Heart left ventricle (tissue), 16 donors: ENCODE data around the gene CTXN3. TPM values are rescaled to one million over a fixed set of nuclear protein-coding genes. Genes with fewer than 3 reads are reported as not detected.

Source experiments
- ATAC-seq, 4 donors: fragments of 200-7000 bp; cut with Tn5 transposase; one replicate each; pipeline ENCODE4 v1.9.1; 2020 to 2022; ENCODE audit warnings: moderate library complexity in 4 of 4, mild to moderate bottlenecking in 3 of 4, moderate number of reproducible peaks in 1 of 4
- DNase-seq, 5 donors: peaks; one replicate each; pipeline ENCODE4 v3.0.0-alpha.2; 2020
- H3K27ac ChIP-seq, 12 donors: fragments of 200-600 bp; sonication (generic) in 4 of 12; one replicate each; pipeline versions ENCODE4 v1.5.0 to v1.8.0; 2016 to 2022; ENCODE audit warnings: mild to moderate bottlenecking in 2 of 12
- H3K27me3 ChIP-seq, 9 donors: fragments of 200-600 bp; sonication (generic) in 2 of 9; one replicate each; pipeline versions ENCODE4 v1.5.1 to v1.8.0; 2016 to 2022; ENCODE audit warnings: mild to moderate bottlenecking in 3 of 9
- H3K36me3 ChIP-seq, 9 donors: fragments of 200-600 bp; sonication (generic) in 2 of 9; one replicate each; pipeline versions ENCODE4 v1.5.0 to v1.8.0; 2018 to 2022; ENCODE audit warnings: mild to moderate bottlenecking in 2 of 9
- H3K4me1 ChIP-seq, 12 donors: fragments of 200-600 bp; sonication (generic) in 4 of 12; one replicate each; pipeline versions ENCODE4 v1.5.0 to v1.8.0; 2016 to 2022; ENCODE audit warnings: mild to moderate bottlenecking in 3 of 12
- H3K4me3 ChIP-seq, 12 donors: fragments of 200-600 bp; sonication (generic) in 4 of 12; one replicate each; pipeline versions ENCODE4 v1.5.0 to v1.8.0; 2017 to 2022; ENCODE audit warnings: mild to moderate bottlenecking in 9 of 12, moderate library complexity in 4 of 12
- H3K9me3 ChIP-seq, 12 donors: fragments of 200-600 bp; sonication (generic) in 4 of 12; one replicate each; pipeline versions ENCODE4 v1.5.0 to v1.8.0; 2016 to 2022; ENCODE audit warnings: mild to moderate bottlenecking in 1 of 12
- POLR2A ChIP-seq, 2 donors: fragments of 450-650 bp; IDR thresholded peaks; one replicate each; pipeline ENCODE4 v1.6.1; 2017; ENCODE audit warnings: antibody characterized with exemption in 2 of 2, mild to moderate bottlenecking in 2 of 2, moderate library complexity in 2 of 2
- WGBS, 4 donors: extraction: QIAGEN DNeasy Blood & Tissue Kit in 2 of 4; methylation state at CpG; one replicate each; pipeline versions ENCODE4 v1.1.5 to v1.1.7; 2013 to 2018; 5-methylcytosine and 5-hydroxymethylcytosine counted together
- intact Hi-C, 10 donors: fragments of 100-400 bp; cut with DNase I; formaldehyde crosslinking; loops; one replicate each; pipeline versions ENCODE4 v1.11.1 to v1.14.2; 2022
- polyA plus RNA-seq, 2 donors: library from polyadenylated mRNA; stranded (reverse); fragments of 200-250 nt; gene quantifications; one replicate each; pipeline ENCODE4 v1.2.3, GENCODE V29; 2013
- total RNA-seq, 9 donors: library from RNA; depleted of rRNA in 2 of 9; stranded (reverse); fragments of >200 nt in 2 of 9; fragmentation: NEBNext Ultra II Directional in 3 of 9; extraction: Animal tissue kit (Norgen Biotek cat#: 25700) in 3 of 9; gene quantifications; one replicate each; pipeline versions ENCODE4 v1.1.0 to v1.2.4, GENCODE V29; 2016 to 2023
- TF ChIP-seq, protein P1 (sequence below), 12 donors: fragments of 200-600 bp; sonication (generic) in 4 of 12; IDR thresholded peaks; one replicate each; pipeline versions ENCODE4 v1.5.0 to v1.8.0; 2018 to 2022; ENCODE audit warnings: antibody characterized with exemption in 12 of 12, mild to moderate bottlenecking in 5 of 12
- donor health status: ischemic (EF 13 %, LVEDD 7.1; RV severe dilation, severe dysfunction).
- donor health status: healthy with polysubstance abuse.
- donor health status: DM: no; HTN: yes; CAD: no.
- donor health status: DM: no; HTN: no; CAD: no.
- donor health status: ischemic (EF 25% LVEDD 6.9; RV normal size, moderate dysfunction).
- donor health status: ischemic (EF 25% LVEDD 5.7; RV mildly dilated, moderate dysfunction).
- donor health status: healthy.
- donor health status: DM: yes; HTN: yes; CAD: no.
- donor health status: ischemic (EF 35%, LVEDD 5.7; RV mildly dilated, moderate dysfunction).
- donor health status: nonischemic (EF 11% LVEDD 7.7; RV severe dilation, severe dysfunction).
- donor health status: DM: yes; HTN: yes; CAD: no.
- donor health status: PGD.
- donor health status: ischemic (EF 29% LVEDD 5.4; RV normal size, mild dysfunction).
- donor health status: nonischemic (EF 23%, LVEDD 6.1; RV moderate dilation, normal function).

The CTXN3 gene
- total and polyA plus RNA-seq, 11 donors = not detected

DNA sequence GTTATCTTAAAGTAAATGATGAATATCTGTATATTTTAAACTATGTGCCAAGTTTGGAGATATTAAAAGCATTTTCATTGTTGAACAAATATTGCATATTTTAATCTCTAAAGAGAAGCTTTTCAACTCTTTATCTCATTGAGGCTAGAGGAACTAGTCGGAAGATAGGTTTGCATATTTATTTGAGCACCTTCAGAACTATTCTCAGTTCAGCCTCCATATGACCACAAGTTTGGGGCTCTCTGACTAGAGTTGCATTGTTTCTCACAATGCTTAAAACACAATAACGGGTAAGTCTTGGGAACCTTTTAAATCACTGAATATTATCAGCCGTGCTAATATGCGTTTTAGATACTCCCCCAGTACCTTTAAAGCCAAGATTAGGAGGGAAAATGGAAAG is 47.3 kb upstream of the CTXN3 start:
- no peaks in the 10 kb centered on the region for H3K27me3 ChIP-seq
- no peaks in the 10 kb centered on the region for H3K9me3 ChIP-seq
- no peak overlapping the region for H3K4me3 ChIP-seq
- no peaks in the 10 kb centered on the region for H3K36me3 ChIP-seq
- TF ChIP-seq POLR2A (IDR thresholded peaks at IDR 0.05) = no peak
- TF ChIP-seq, protein P1, sequence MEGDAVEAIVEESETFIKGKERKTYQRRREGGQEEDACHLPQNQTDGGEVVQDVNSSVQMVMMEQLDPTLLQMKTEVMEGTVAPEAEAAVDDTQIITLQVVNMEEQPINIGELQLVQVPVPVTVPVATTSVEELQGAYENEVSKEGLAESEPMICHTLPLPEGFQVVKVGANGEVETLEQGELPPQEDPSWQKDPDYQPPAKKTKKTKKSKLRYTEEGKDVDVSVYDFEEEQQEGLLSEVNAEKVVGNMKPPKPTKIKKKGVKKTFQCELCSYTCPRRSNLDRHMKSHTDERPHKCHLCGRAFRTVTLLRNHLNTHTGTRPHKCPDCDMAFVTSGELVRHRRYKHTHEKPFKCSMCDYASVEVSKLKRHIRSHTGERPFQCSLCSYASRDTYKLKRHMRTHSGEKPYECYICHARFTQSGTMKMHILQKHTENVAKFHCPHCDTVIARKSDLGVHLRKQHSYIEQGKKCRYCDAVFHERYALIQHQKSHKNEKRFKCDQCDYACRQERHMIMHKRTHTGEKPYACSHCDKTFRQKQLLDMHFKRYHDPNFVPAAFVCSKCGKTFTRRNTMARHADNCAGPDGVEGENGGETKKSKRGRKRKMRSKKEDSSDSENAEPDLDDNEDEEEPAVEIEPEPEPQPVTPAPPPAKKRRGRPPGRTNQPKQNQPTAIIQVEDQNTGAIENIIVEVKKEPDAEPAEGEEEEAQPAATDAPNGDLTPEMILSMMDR (IDR thresholded peaks at IDR 0.05) = no peak
- 83 to 91% (median 85%) methylated on average over 4 of the region's 4 CpGs for WGBS, 4 donors
- ATAC-seq (no peak), DNase-seq (no peak)
- no peak overlapping the region for H3K27ac ChIP-seq
- intact Hi-C loops = no loop called here
- H3K4me1 ChIP-seq = peaks cover 0 to 9% (median 0%) of the 10 kb centered on the region in 12 donors

DNA sequence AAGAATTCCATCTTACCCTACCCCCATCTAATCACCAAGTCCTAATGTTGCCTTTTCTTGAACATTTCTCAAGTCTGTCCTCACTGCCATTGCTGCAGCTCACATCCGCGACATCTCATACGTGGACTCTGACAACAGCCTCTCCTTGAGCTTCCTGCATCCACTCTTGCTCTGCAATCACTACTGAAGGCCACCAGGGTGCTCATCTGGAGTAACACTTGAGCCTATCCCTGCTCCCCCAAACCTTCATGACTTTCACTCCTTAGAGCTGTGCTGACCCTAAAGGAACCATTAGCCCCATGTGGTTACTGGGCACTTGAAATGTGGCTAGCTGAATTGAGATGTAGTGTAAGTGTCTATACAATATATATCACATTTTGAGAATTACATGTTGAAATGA is 46.4 kb upstream of the CTXN3 start:
- no peak for ATAC-seq
- peaks cover 0 to 9% (median 0%) of the 10 kb centered on the region in 12 donors for H3K4me1 ChIP-seq
- no peak overlapping the region for H3K27ac ChIP-seq
- WGBS, 4 donors = 96 to 99% (median 97%) methylated on average over 3 of the region's 3 CpGs
- DNase-seq = no peak
- H3K4me3 ChIP-seq = no peak overlapping the region
- intact Hi-C loops = no loop called here
- H3K9me3 ChIP-seq = no peaks in the 10 kb centered on the region
- H3K36me3 ChIP-seq = no peaks in the 10 kb centered on the region
- no peaks in the 10 kb centered on the region for H3K27me3 ChIP-seq
- TF ChIP-seq, protein P1 (IDR thresholded peaks at IDR 0.05) = no peak
- TF ChIP-seq POLR2A (IDR thresholded peaks at IDR 0.05) = no peak

DNA sequence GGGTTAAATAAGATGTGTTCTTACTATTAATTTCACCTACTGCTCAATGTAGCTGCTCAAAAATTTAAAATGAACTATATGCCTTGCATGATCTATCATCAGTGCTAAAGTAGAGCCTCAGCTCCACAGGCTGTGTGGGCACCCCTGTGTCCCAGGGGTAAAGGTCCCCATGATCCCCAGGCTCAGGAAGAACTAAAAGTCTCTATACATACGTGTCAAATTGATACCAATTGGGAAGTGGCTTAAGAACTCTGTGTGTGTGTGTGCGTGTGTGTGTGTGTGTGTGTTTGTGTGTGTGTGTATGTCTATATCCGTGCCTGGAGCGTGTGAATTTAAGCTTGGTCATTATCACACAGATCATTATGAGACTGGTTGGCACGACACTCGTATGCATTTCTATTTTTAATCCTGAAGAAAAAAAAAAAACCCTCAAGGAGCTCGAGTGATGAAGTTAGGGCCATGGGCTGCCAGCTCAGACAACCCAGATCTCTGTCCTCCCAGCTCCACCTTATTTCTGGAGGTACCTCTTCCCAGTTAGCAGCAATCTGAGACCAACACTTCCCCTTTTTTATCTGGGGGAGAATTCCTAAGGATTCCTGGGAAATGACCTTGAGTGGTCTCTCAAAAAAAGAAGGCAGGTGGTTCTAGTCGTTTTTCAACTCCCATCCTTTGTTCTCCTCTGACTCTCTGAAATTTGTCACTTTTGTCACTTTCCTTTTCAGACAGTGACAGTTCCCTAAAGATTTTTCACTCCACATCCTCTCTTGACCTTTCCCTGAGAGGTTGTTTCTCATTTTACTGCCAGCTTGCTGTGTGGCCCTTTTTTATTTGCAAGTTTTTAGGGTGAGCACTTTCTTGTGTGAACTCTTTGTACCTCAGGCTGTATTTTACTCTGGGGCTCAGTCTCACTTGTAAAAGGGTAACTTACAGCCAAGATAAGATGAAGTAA is 45.7 kb upstream of the CTXN3 start:
- 31 to 50% (median 35%) methylated on average over 8 of the region's 8 CpGs for WGBS, 4 donors
- peaks cover 0 to 9% (median 0%) of the 10 kb centered on the region in 12 donors for H3K4me1 ChIP-seq
- no peak overlapping the region for H3K4me3 ChIP-seq
- no peak for TF ChIP-seq POLR2A (IDR thresholded peaks at IDR 0.05)
- TF ChIP-seq, protein P1 (IDR thresholded peaks at IDR 0.05) = no peak
- H3K27ac ChIP-seq = peak overlapping the region in 1 of 12 donors; percentile 25
- H3K27me3 ChIP-seq = no peaks in the 10 kb centered on the region
- H3K36me3 ChIP-seq = no peaks in the 10 kb centered on the region
- DNase-seq = no peak
- ATAC-seq = no peak
- intact Hi-C loops = no loop called here
- H3K9me3 ChIP-seq = no peaks in the 10 kb centered on the region

DNA sequence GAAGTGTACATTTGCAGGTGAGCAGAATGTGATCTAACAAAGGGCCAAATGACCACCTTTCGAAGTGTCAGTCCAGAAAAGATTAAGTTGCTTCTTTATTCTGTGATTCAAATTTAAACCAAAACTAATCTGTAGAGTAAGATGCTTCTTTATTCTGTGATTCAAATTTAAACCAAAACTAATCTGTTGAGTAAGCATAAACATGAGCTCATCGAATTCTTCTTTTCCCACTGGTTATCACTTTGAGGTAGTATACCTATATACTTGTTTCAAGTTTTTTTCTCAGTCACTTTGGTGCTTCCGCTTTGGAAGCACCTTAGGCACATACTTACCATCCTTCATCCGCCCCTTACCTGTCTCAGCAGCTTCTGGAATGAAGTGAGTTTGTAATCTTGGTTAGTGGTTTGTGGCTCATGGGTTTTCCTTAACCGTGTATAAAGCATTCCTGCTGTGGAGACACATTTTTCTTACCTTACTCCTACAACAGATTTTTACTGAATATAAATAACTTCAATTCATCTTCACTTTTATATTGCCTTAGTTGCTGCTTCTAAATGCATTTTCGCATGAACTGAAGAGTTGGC is 40.7 kb upstream of the CTXN3 start:
- Histone ChIP-seq H3K4me1 (no peaks in the 10 kb centered on the region), H3K27me3 (no peaks in the 10 kb centered on the region), H3K36me3 (no peaks in the 10 kb centered on the region), H3K27ac (no peak overlapping the region), H3K4me3 (no peak overlapping the region), H3K9me3 (no peaks in the 10 kb centered on the region)
- intact Hi-C loops = no loop called here
- DNase-seq (no peak), ATAC-seq (no peak)
- TF ChIP-seq, protein P1 (IDR thresholded peaks at IDR 0.05) = no peak
- TF ChIP-seq POLR2A (IDR thresholded peaks at IDR 0.05) = no peak
- 82 to 93% (median 83%) methylated on average over 6 of the region's 6 CpGs for WGBS, 4 donors
